IMR-90 (cell line): ENCODE data around the gene KCNJ6. TPM values are rescaled to one million over a fixed set of nuclear protein-coding genes. Genes with fewer than 3 reads are reported as not detected.

Experiments
- ATAC-seq: fragments of 200-7000 bp; cut with Tn5 transposase; 2 replicates; pipeline ENCODE4 v1.9.1; 2020; ENCODE audit warnings: low read depth, mild to moderate bottlenecking, moderate library complexity
- BruUV-seq: library from RNA; stranded (reverse); fragments of 400-500 nt; replicated peaks from 2 replicates; lab custom pipeline; 2021; lab: Mats Ljungman, UMichigan
- CTCF ChIA-PET: fragments of 300-600 bp; formaldehyde crosslinking; extraction: SDS; loops from one replicate; lab custom pipeline; 2021; ENCODE audit warnings: antibody characterized with exemption; lab: Yijun Ruan, JAX
- POLR2A ChIA-PET: fragments of 300-600 bp; sonication (Branson Sonifier 250); formaldehyde crosslinking; loops from one replicate; lab custom pipeline; 2022; ENCODE audit warnings: antibody characterized with exemption; ENCODE audit not compliant: unreplicated experiment; lab: Charles Lee
- DNase-seq: peaks from one replicate; pipeline ENCODE4 v3.0.0; 2013
- H2AFZ ChIP-seq: replicated peaks from 2 replicates; pipeline ENCODE3; 2013; ENCODE audit warnings: low read length, mild to moderate bottlenecking; ENCODE audit not compliant: poor library complexity
- H2AK5ac ChIP-seq: 2 replicates; pipeline ENCODE4 v1.6.1; 2013; ENCODE audit warnings: low read depth, low read length, inconsistent platforms
- H2AK9ac ChIP-seq: replicated peaks from 2 replicates; pipeline ENCODE3; 2013; ENCODE audit warnings: mild to moderate bottlenecking, low read depth, low read length, moderate library complexity; ENCODE audit not compliant: poor library complexity
- H2BK120ac ChIP-seq: 2 replicates; pipeline ENCODE4 v1.6.1; 2013; ENCODE audit warnings: low read depth, low read length, inconsistent platforms
- H2BK15ac ChIP-seq: 3 replicates; pipeline ENCODE4 v1.6.1; 2013; ENCODE audit warnings: low read depth, low read length, inconsistent platforms
- H2BK20ac ChIP-seq: 2 replicates; pipeline ENCODE4 v1.6.1; 2013; ENCODE audit warnings: low read depth, mild to moderate bottlenecking, inconsistent platforms, low read length, moderate library complexity
- H2BK5ac ChIP-seq: 2 replicates; pipeline ENCODE4 v1.6.1; 2013; ENCODE audit warnings: mild to moderate bottlenecking, low read depth, low read length, inconsistent platforms; ENCODE audit not compliant: poor library complexity, severe bottlenecking
- H3K14ac ChIP-seq: replicated peaks from 2 replicates; pipeline ENCODE4 v1.6.1; 2013; ENCODE audit warnings: low read depth, low read length, inconsistent platforms
- H3K18ac ChIP-seq: 2 replicates; pipeline ENCODE4 v1.6.1; 2013; ENCODE audit warnings: low read depth, low read length, control low read depth
- H3K23ac ChIP-seq: 2 replicates; pipeline ENCODE4 v1.6.1; 2013; ENCODE audit warnings: low read depth, low read length, inconsistent platforms
- H3K27ac ChIP-seq: 2 replicates; pipeline ENCODE4 v1.5.1; 2013; ENCODE audit warnings: mild to moderate bottlenecking, control low read depth, low read length; ENCODE audit not compliant: insufficient read depth
- H3K27me3 ChIP-seq: 2 replicates; pipeline ENCODE4 v1.6.1; 2013; ENCODE audit warnings: low read length; ENCODE audit not compliant: control insufficient read depth, insufficient read depth
- H3K36me3 ChIP-seq: 2 replicates; pipeline ENCODE4 v1.6.1; 2013; ENCODE audit warnings: low read length, mixed read lengths; ENCODE audit not compliant: control insufficient read depth, insufficient read depth
- H3K4ac ChIP-seq: 2 replicates; pipeline ENCODE4 v1.6.1; 2013; ENCODE audit warnings: low read depth, low read length, inconsistent platforms
- H3K4me1 ChIP-seq: 2 replicates; pipeline ENCODE4 v1.6.1; 2013; ENCODE audit warnings: low read length, mixed read lengths; ENCODE audit not compliant: control insufficient read depth, insufficient read depth
- H3K4me2 ChIP-seq: 2 replicates; pipeline ENCODE4 v1.6.1; 2013; ENCODE audit warnings: low read depth, mild to moderate bottlenecking, control low read depth, low read length, moderate library complexity
- H3K4me3 ChIP-seq: 2 replicates; pipeline ENCODE4 v1.5.1; 2013; ENCODE audit warnings: low read depth, mild to moderate bottlenecking, control low read depth, low read length, moderate library complexity; ENCODE audit not compliant: insufficient read depth
- H3K56ac ChIP-seq: 2 replicates; pipeline ENCODE4 v1.6.1; 2013; ENCODE audit warnings: low read length, inconsistent platforms; ENCODE audit not compliant: insufficient read depth; ENCODE audit errors: extremely low read depth
- H3K79me1 ChIP-seq, 2 experiments: 2 replicates each; pipeline ENCODE4 v1.6.1; 2013; ENCODE audit warnings: low read length in 2 of 2, inconsistent platforms in 1 of 2, low read depth in 1 of 2
- H3K9ac ChIP-seq: 2 replicates; pipeline ENCODE4 v1.6.1; 2013; ENCODE audit warnings: low read depth, low read length, control low read depth
- H3K9me1 ChIP-seq: 2 replicates; pipeline ENCODE4 v1.6.1; 2013; ENCODE audit warnings: low read length, inconsistent platforms; ENCODE audit not compliant: insufficient read depth
- H3K9me3 ChIP-seq: 2 replicates; pipeline ENCODE4 v1.6.1; 2013; ENCODE audit warnings: low read length; ENCODE audit not compliant: control insufficient read depth, insufficient read depth
- H4K20me1 ChIP-seq: 2 replicates; pipeline ENCODE4 v1.6.1; 2013; ENCODE audit warnings: low read length, inconsistent platforms; ENCODE audit not compliant: insufficient read depth
- H4K5ac ChIP-seq: 2 replicates; pipeline ENCODE4 v1.6.1; 2013; ENCODE audit warnings: mild to moderate bottlenecking, low read depth, low read length, control low read depth
- H4K8ac ChIP-seq, 2 experiments: 2 replicates each; pipeline ENCODE4 v1.6.1; 2013; ENCODE audit warnings: low read depth in 2 of 2, low read length in 2 of 2, control low read depth in 1 of 2, inconsistent platforms in 1 of 2
- H4K91ac ChIP-seq: 2 replicates; pipeline ENCODE4 v1.6.1; 2013; ENCODE audit warnings: low read depth, low read length, inconsistent platforms; ENCODE audit not compliant: insufficient read depth
- BHLHE40 ChIP-seq: fragments of 150-350 bp; IDR thresholded peaks from 2 replicates; pipeline ENCODE4 v1.6.1; 2016; ENCODE audit warnings: mild to moderate bottlenecking, low read depth, low read length
- FOS ChIP-seq: fragments of 150-350 bp; IDR thresholded peaks from 2 replicates; pipeline ENCODE4 v1.6.1; 2016; ENCODE audit warnings: low read depth, low read length
- MAZ ChIP-seq: IDR thresholded peaks from 2 replicates; pipeline ENCODE4 v1.6.1; 2012; ENCODE audit warnings: low read depth, mild to moderate bottlenecking, low read length, improper control_type of control experiment, moderate library complexity, borderline replicate concordance
- POLR2A ChIP-seq: IDR thresholded peaks from 2 replicates; pipeline ENCODE4 v1.6.1; 2012; ENCODE audit warnings: mild to moderate bottlenecking, low read depth, low read length
- RFX5 ChIP-seq: IDR thresholded peaks from 2 replicates; pipeline ENCODE4 v1.8.0; 2012; ENCODE audit warnings: low read depth, mild to moderate bottlenecking, low read length, moderate library complexity
- USF2 ChIP-seq: fragments of 150-350 bp; IDR thresholded peaks from 2 replicates; pipeline ENCODE4 v1.6.1; 2017; ENCODE audit warnings: mild to moderate bottlenecking, antibody characterized with exemption, low read length, low read depth
- WGBS, 2 experiments: methylation state at CpG; one replicate each; pipeline versions ENCODE4 v1.1.5 to v1.1.7; 2013; ENCODE audit warnings: missing lambda C conversion rate in 2 of 2; ENCODE audit not compliant: insufficient read length in 1 of 2; ENCODE audit errors: extremely low coverage in 2 of 2; 5-methylcytosine and 5-hydroxymethylcytosine counted together
- dilution Hi-C: fragments of 300-500 bp; cut with HindIII; formaldehyde crosslinking; loops from one replicate; pipeline ENCODE4 v1.14.3; 2018; ENCODE audit warnings: low sequenced_read_pairs; ENCODE audit not compliant: unreplicated experiment
- in situ Hi-C: fragments of 300-500 bp; cut with MboI; formaldehyde crosslinking; loops from 3 replicates; pipeline ENCODE4 v1.14.3; 2019; ENCODE audit warnings: low sequenced_read_pairs, inconsistent platforms, mixed read lengths
- intact Hi-C: fragments of 100-400 bp; cut with micrococcal nuclease; formaldehyde crosslinking; loops from 2 replicates; pipeline ENCODE4 v1.10.0; 2022
- polyA plus RNA-seq, 3 experiments: library from polyadenylated mRNA; depleted of rRNA; stranded (reverse); fragments of >200 nt; gene quantifications; 2 replicates each; pipeline ENCODE4 v1.2.3, GENCODE V29; 2012; ENCODE audit warnings: low replicate concordance in 1 of 3
- total RNA-seq: library from RNA; depleted of rRNA; stranded (reverse); fragments of >200 nt; gene quantifications from 2 replicates; pipeline ENCODE4 v1.2.3, GENCODE V29; 2012
- TF ChIP-seq, protein P1 (sequence below): fragments of 150-350 bp; IDR thresholded peaks from 2 replicates; pipeline ENCODE4 v1.6.1; 2016; ENCODE audit warnings: low read depth, mild to moderate bottlenecking, low read length, moderate library complexity, borderline replicate concordance

Gene KCNJ6
- total and polyA plus RNA-seq, 2 of the 4 experiments (the other 2 are of a cell fraction), result under 0.01 to 0.02 TPM

GRCh38 chr21:37753122-37753599 is 163.1 kb downstream of the KCNJ6 start:
- Histone ChIP-seq H3K14ac (no peak overlapping the region), H2AK9ac (no peak overlapping the region), H2BK5ac (no peak overlapping the region), H2BK15ac (no peak overlapping the region), H4K20me1 (no peaks in the 10 kb centered on the region), H3K18ac (no peak overlapping the region), H4K5ac (no peak overlapping the region), H3K4ac (no peak overlapping the region), H3K23ac (no peak overlapping the region; the same call in 1 of the 2 replicates), H2AFZ (no peak overlapping the region), H3K27me3 (peaks cover 60% of the 10 kb centered on the region), H4K8ac (no peak overlapping the region), H3K56ac (no peak overlapping the region), H3K79me1 (no peaks in the 10 kb centered on the region), H3K27ac (no peak overlapping the region), H3K4me3 (no peak overlapping the region), H3K36me3 (no peaks in the 10 kb centered on the region), H4K91ac (no peak overlapping the region), H3K9ac (no peak overlapping the region), H3K4me1 (peaks cover 2% of the 10 kb centered on the region), H3K9me1 (no peaks in the 10 kb centered on the region), H2BK120ac (no peak overlapping the region), H3K9me3 (no peaks in the 10 kb centered on the region), H3K4me2 (no peak overlapping the region), H2BK20ac (no peak overlapping the region; the same call in 1 of the 2 replicates), H2AK5ac (no peak overlapping the region)
- intact Hi-C loops (no loop called here), dilution Hi-C loops (no loop called here), in situ Hi-C loops (loop anchor here (5.0 kb wide), 1 partner anchor 174 kb away; no protein-coding TSS in a partner anchor)
- CTCF ChIA-PET, result no interaction called here
- DNase-seq (no peak), ATAC-seq (no peak)
- TF ChIP-seq RFX5 (no peak), POLR2A (no peak), BHLHE40 (no peak), MAZ (no peak), FOS (no peak), USF2 (no peak)
- TF ChIP-seq, protein P1, sequence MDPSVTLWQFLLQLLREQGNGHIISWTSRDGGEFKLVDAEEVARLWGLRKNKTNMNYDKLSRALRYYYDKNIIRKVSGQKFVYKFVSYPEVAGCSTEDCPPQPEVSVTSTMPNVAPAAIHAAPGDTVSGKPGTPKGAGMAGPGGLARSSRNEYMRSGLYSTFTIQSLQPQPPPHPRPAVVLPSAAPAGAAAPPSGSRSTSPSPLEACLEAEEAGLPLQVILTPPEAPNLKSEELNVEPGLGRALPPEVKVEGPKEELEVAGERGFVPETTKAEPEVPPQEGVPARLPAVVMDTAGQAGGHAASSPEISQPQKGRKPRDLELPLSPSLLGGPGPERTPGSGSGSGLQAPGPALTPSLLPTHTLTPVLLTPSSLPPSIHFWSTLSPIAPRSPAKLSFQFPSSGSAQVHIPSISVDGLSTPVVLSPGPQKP, result no peak
- 19% methylated on average over 6 of the region's 12 CpGs; no CpG with 5 or more reads in 1 of the 2 experiments for WGBS, 2 experiments
- POLR2A ChIA-PET, result no interaction called here
- BruUV-seq, result no TSS peak
